Measurements from ENCODE around the gene GOLM1. TPM values are rescaled to one million over a fixed set of nuclear protein-coding genes. Genes with fewer than 3 reads are reported as not detected.

Gene GOLM1
- total RNA-seq, 1 donor from 2014 or later, result 111 TPM

Other genes starting within 250 kb of the GOLM1 start
- 35.3 and 35.8 TPM in 2 replicates for gene NAA35, start 158.4 kb downstream of the GOLM1 start, total RNA-seq
- gene C9orf153, start 160.1 kb upstream of the GOLM1 start, total RNA-seq, result 0.19 and 0.34 TPM in 2 replicates
- gene ISCA1, start 183.0 kb upstream of the GOLM1 start, total RNA-seq, result 17.3 and 18.0 TPM in 2 replicates